Large intestine (tissue), 3 donors: ENCODE data around the gene NECAB3. TPM values are rescaled to one million over a fixed set of nuclear protein-coding genes. Genes with fewer than 3 reads are reported as not detected.

Experiments used
- DNase-seq, 2 donors: peaks; one replicate each; pipeline versions ENCODE4 v3.0.0 to v3.0.0-alpha.2; 2013
- H3K27ac ChIP-seq: one replicate; pipeline ENCODE4 v1.5.1; 2013; ENCODE audit warnings: low read length
- H3K27me3 ChIP-seq: 2 replicates; pipeline ENCODE4 v1.6.1; 2013; ENCODE audit warnings: low read length; ENCODE audit not compliant: control insufficient read depth, insufficient read depth
- H3K36me3 ChIP-seq: 2 replicates; pipeline ENCODE4 v1.6.1; 2013; ENCODE audit warnings: low read length; ENCODE audit not compliant: control insufficient read depth, insufficient read depth
- H3K4me1 ChIP-seq: one replicate; pipeline ENCODE4 v1.6.1; 2013; ENCODE audit warnings: low read length; ENCODE audit not compliant: control insufficient read depth, insufficient read depth
- H3K4me3 ChIP-seq: one replicate; pipeline ENCODE4 v1.5.1; 2013; ENCODE audit warnings: low read length
- H3K9me3 ChIP-seq: one replicate; pipeline ENCODE4 v1.6.1; 2013; ENCODE audit warnings: mild to moderate bottlenecking, low read depth, low read length, moderate library complexity; ENCODE audit not compliant: control insufficient read depth
- WGBS: methylation state at CpG from one replicate; pipeline ENCODE4 v1.1.5; 2013; ENCODE audit warnings: low lambda C conversion rate; ENCODE audit not compliant: insufficient coverage; 5-methylcytosine and 5-hydroxymethylcytosine counted together
- polyA plus RNA-seq: library from polyadenylated mRNA; unstranded; fragments of 120-200 nt; gene quantifications from one replicate; pipeline ENCODE4 v1.2.1, GENCODE V29; 2013

Gene NECAB3
- polyA plus RNA-seq, 1 donor, result 27.8 TPM

GRCh38 chr20:33676652-33677645 lies 2.7 kb upstream of the NECAB3 start:
- no peak overlapping the region for H3K27ac ChIP-seq

GRCh38 chr20:33676121-33676520 lies 1.9 kb upstream of the NECAB3 start:
- peaks cover 9% of the 10 kb centered on the region for H3K36me3 ChIP-seq
- no peaks in the 10 kb centered on the region for H3K27me3 ChIP-seq
- WGBS, result no CpG with 5 or more reads among the region's 11 CpGs
- no peak overlapping the region for H3K4me3 ChIP-seq
- peaks cover 30% of the 10 kb centered on the region for H3K4me1 ChIP-seq
- H3K27ac ChIP-seq, result no peak overlapping the region
- no peaks in the 10 kb centered on the region for H3K9me3 ChIP-seq
- no peak for DNase-seq

More at GRCh38 chr20:33676652-33677645, 2.7 kb upstream of the NECAB3 start:
- H3K4me3 ChIP-seq, result no peak overlapping the region
- no CpG with 5 or more reads among the region's 31 CpGs for WGBS
- peaks cover 3% of the 10 kb centered on the region for H3K36me3 ChIP-seq
- no peaks in the 10 kb centered on the region for H3K9me3 ChIP-seq
- H3K4me1 ChIP-seq, result peaks cover 30% of the 10 kb centered on the region
- DNase-seq, result no peak
- no peaks in the 10 kb centered on the region for H3K27me3 ChIP-seq

- H3K9me3 ChIP-seq, result no peaks in the 10 kb centered on the region
- H3K27ac ChIP-seq, result peak overlapping the region; percentile 69
- H3K27me3 ChIP-seq, result no peaks in the 10 kb centered on the region
- H3K36me3 ChIP-seq, result peaks cover 13% of the 10 kb centered on the region
- H3K4me3 ChIP-seq, result peak overlapping the region; percentile 63
- H3K4me1 ChIP-seq, result peaks cover 30% of the 10 kb centered on the region
- WGBS, result 33% methylated on average over 1 of the region's 16 CpGs
- no peak for DNase-seq
These were observed 1.1 kb upstream of the NECAB3 start for GRCh38 chr20:33675136-33675959.

GRCh38 chr20:33673410-33674293 lies 576 bp downstream of the NECAB3 start:
- Histone ChIP-seq H3K9me3 (no peaks in the 10 kb centered on the region), H3K27me3 (no peaks in the 10 kb centered on the region), H3K4me1 (peaks cover 30% of the 10 kb centered on the region), H3K4me3 (peak overlapping the region; percentile 77), H3K36me3 (peaks cover 25% of the 10 kb centered on the region), H3K27ac (no peak overlapping the region)
- DNase-seq, result no peak
- no CpG with 5 or more reads among the region's 29 CpGs for WGBS

GRCh38 chr20:33673114-33673409 lies 1.2 kb downstream of the NECAB3 start:
- no peaks in the 10 kb centered on the region for H3K27me3 ChIP-seq
- H3K36me3 ChIP-seq, result peaks cover 24% of the 10 kb centered on the region
- H3K4me1 ChIP-seq, result peaks cover 29% of the 10 kb centered on the region
- WGBS, result no CpG with 5 or more reads among the region's 4 CpGs
- DNase-seq, result no peak
- H3K9me3 ChIP-seq, result no peaks in the 10 kb centered on the region
- no peak overlapping the region for H3K27ac ChIP-seq
- peak overlapping the region; percentile 77 for H3K4me3 ChIP-seq

- peak overlapping the region; percentile 77 for H3K4me3 ChIP-seq
- peaks cover 24% of the 10 kb centered on the region for H3K36me3 ChIP-seq
- no peak for DNase-seq
- H3K9me3 ChIP-seq, result peaks cover 3% of the 10 kb centered on the region
- no peak overlapping the region for H3K27ac ChIP-seq
- no CpG with 5 or more reads among the region's 17 CpGs for WGBS
- peaks cover 32% of the 10 kb centered on the region for H3K4me1 ChIP-seq
- no peaks in the 10 kb centered on the region for H3K27me3 ChIP-seq
These were observed 1.7 kb downstream of the NECAB3 start for GRCh38 chr20:33672426-33673113.

GRCh38 chr20:33671573-33672288 lies 2.5 kb downstream of the NECAB3 start:
- H3K36me3 ChIP-seq, result peaks cover 24% of the 10 kb centered on the region
- no peak overlapping the region for H3K27ac ChIP-seq
- no peak for DNase-seq
- WGBS, result no CpG with 5 or more reads among the region's 8 CpGs
- peaks cover 34% of the 10 kb centered on the region for H3K4me1 ChIP-seq
- no peak overlapping the region for H3K4me3 ChIP-seq
- H3K27me3 ChIP-seq, result no peaks in the 10 kb centered on the region
- H3K9me3 ChIP-seq, result peaks cover 3% of the 10 kb centered on the region

GRCh38 chr20:33670715-33671499 lies 3.3 kb downstream of the NECAB3 start:
- no peak overlapping the region for H3K27ac ChIP-seq
- no peak overlapping the region for H3K4me3 ChIP-seq
- no CpG with 5 or more reads among the region's 6 CpGs for WGBS
- H3K4me1 ChIP-seq, result peaks cover 38% of the 10 kb centered on the region
- H3K9me3 ChIP-seq, result peaks cover 3% of the 10 kb centered on the region
- no peak for DNase-seq
- H3K27me3 ChIP-seq, result no peaks in the 10 kb centered on the region
- peaks cover 24% of the 10 kb centered on the region for H3K36me3 ChIP-seq
